Measurements from ENCODE around the gene VAV3. TPM values are rescaled to one million over a fixed set of nuclear protein-coding genes. Genes with fewer than 3 reads are reported as not detected.
"Not testable (repeated sequence)": the region's sequence is repeated elsewhere in the genome, so short reads cannot be mapped to it uniquely, and the experiment has no call there.

The VAV3 gene
- total RNA-seq, 2 donors from 2014 or later, result 11.6 to 14.1 TPM

DNA sequence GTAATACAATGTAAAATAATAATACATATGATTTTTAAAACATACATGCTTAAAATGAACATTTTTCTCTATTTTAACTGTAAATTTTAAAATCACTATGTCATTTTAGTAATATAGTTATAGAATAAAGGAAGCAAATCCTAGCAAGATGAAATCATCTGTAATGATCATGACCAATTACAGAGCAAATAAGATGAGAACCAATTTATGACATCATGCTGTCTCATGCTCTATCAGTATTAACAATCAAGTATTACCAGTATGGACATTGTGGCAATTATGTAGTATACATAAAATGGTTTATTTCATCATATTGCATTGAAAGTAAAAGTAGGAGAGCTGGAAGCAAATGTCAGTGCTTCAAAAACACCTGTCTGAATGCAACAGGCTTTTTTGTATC is 255.0 kb downstream of the VAV3 start:
- H3K27me3 Mint-ChIP-seq, result no peaks in the 10 kb centered on the region
- no peaks in the 10 kb centered on the region for H3K36me3 Mint-ChIP-seq

DNA sequence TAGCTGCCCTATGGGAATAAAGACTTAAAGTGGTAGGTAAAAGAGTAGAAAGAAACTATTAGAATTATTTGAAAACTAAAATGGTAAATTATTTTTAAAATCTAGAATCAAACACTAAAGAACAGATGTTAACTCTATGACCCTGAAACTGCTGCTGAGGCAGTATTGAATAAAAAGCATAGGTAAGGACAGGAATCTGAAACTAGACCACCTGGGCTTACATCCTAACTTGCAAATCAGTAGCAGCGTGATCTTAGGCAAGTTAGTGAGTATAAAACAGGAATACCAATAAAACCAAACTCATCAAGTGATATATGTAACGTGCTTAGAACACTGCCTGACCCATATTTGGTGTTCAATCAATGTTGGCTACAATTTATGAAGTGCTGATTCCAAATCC is 257.9 kb downstream of the VAV3 start:
- H3K9me3 Mint-ChIP-seq, result no peaks in the 10 kb centered on the region
- no peak for ATAC-seq
- H3K27ac Mint-ChIP-seq, result no peak overlapping the region
- no peaks in the 10 kb centered on the region for H3K27me3 Mint-ChIP-seq
- H3K4me1 Mint-ChIP-seq (ENCODE audit: low read depth in 2 of 2), result peaks cover 0 to 10% of the 10 kb centered on the region in 2 donors
- H3K4me3 Mint-ChIP-seq, result no peak overlapping the region
- H3K36me3 Mint-ChIP-seq, result peaks cover 6% of the 10 kb centered on the region
- DNase-seq (ENCODE audit: low spot score), result no peak

More for the DNA sequence above, 255.0 kb downstream of the VAV3 start:
- no peak overlapping the region for H3K4me3 Mint-ChIP-seq
- H3K9me3 Mint-ChIP-seq, result no peaks in the 10 kb centered on the region
- no peak overlapping the region for H3K27ac Mint-ChIP-seq
- H3K4me1 Mint-ChIP-seq (ENCODE audit: low read depth in 2 of 2), result peaks cover 4 to 9% of the 10 kb centered on the region in 2 donors
- no peak for DNase-seq (ENCODE audit: low spot score)
- no peak for ATAC-seq

- ATAC-seq, result no peak
- DNase-seq (ENCODE audit: low spot score), result no peak
- no peaks in the 10 kb centered on the region for H3K9me3 Mint-ChIP-seq
- H3K27me3 Mint-ChIP-seq, result no peaks in the 10 kb centered on the region
- peaks cover 9% of the 10 kb centered on the region for H3K36me3 Mint-ChIP-seq
- peaks cover under 1 to 16% of the 10 kb centered on the region in 2 donors for H3K4me1 Mint-ChIP-seq (ENCODE audit: low read depth in 2 of 2)
- H3K4me3 Mint-ChIP-seq, result no peak overlapping the region
- H3K27ac Mint-ChIP-seq, result no peak overlapping the region
Observed at GRCh38 chr1:107706182-107706581, 258.8 kb downstream of the VAV3 start.

DNA sequence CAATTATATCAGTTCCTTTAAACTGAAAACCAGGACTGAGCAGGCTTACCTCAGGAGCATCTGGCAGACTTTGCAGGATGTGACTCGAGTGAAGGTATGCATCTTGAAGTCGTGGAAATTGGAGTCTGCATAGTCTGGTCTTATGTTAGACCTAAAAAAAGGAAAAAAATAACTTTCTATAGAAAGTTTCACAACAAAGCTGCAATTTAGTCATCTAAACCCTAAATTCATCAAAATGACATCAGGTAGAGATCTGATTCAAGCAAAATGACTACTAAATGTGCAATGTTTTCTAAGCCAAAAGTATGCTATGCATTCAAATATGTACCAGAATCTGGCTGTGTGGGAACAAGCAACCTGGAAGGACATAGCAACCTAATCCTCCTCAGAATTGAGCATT is 260.1 kb downstream of the VAV3 start:
- H3K4me3 Mint-ChIP-seq, result no peak overlapping the region
- DNase-seq (ENCODE audit: low spot score) (no peak), ATAC-seq (no peak)
- no peak overlapping the region for H3K27ac Mint-ChIP-seq
- H3K9me3 Mint-ChIP-seq, result no peaks in the 10 kb centered on the region
- peaks cover 9% of the 10 kb centered on the region for H3K36me3 Mint-ChIP-seq
- H3K4me1 Mint-ChIP-seq (ENCODE audit: low read depth in 2 of 2), result peaks cover 10 to 19% of the 10 kb centered on the region in 2 donors
- H3K27me3 Mint-ChIP-seq, result no peaks in the 10 kb centered on the region

- peaks cover 10 to 16% of the 10 kb centered on the region in 2 donors for H3K4me1 Mint-ChIP-seq (ENCODE audit: low read depth in 2 of 2)
- DNase-seq (ENCODE audit: low spot score) (no peak), ATAC-seq (no peak)
- no peak overlapping the region for H3K27ac Mint-ChIP-seq
- H3K36me3 Mint-ChIP-seq, result peaks cover 9% of the 10 kb centered on the region
- no peak overlapping the region for H3K4me3 Mint-ChIP-seq
- no peaks in the 10 kb centered on the region for H3K27me3 Mint-ChIP-seq
- H3K9me3 Mint-ChIP-seq, result no peaks in the 10 kb centered on the region
Observed at GRCh38 chr1:107702946-107703571, 261.9 kb downstream of the VAV3 start.

- H3K27me3 Mint-ChIP-seq; DNase-seq (ENCODE audit: low spot score); H3K27ac Mint-ChIP-seq; ATAC-seq; H3K4me3 Mint-ChIP-seq; H3K9me3 Mint-ChIP-seq: not testable (repeated sequence)
- peaks cover 22 to 23% of the 10 kb centered on the region in 2 donors for H3K4me1 Mint-ChIP-seq (ENCODE audit: low read depth in 2 of 2)
- peaks cover 20% of the 10 kb centered on the region for H3K36me3 Mint-ChIP-seq
Observed at GRCh38 chr1:107700651-107701050, 264.3 kb downstream of the VAV3 start.

GRCh38 chr1:107698161-107698560 is 266.8 kb downstream of the VAV3 start:
- ATAC-seq (no peak), DNase-seq (ENCODE audit: low spot score) (no peak)
- Mint-ChIP-seq H3K36me3 (peaks cover 15% of the 10 kb centered on the region), H3K27ac (no peak overlapping the region), H3K4me1 (ENCODE audit: low read depth in 2 of 2) (peaks cover 34 to 36% of the 10 kb centered on the region in 2 donors), H3K4me3 (no peak overlapping the region), H3K27me3 (no peaks in the 10 kb centered on the region), H3K9me3 (peaks cover 6% of the 10 kb centered on the region)

DNA sequence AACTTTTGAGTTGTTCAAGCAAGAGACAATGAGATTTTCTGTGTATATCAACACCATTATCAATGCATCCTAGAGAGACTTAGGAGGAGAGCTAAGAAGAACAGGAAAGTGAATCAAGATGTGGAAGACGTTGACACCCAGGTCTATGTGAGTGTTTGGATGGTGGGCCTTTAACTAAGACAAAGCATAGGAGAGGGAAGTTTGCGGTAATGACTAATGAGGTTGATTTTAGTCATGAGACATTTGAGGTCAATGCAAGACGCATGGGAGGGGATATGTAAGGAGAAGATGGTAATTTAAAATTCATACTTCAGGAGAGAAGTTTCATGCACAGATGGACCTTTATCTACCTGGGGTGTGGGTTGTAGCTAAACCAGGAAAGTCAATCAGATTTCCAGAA is 269.6 kb downstream of the VAV3 start:
- ATAC-seq (no peak), DNase-seq (ENCODE audit: low spot score) (no peak)
- Mint-ChIP-seq H3K27me3 (no peaks in the 10 kb centered on the region), H3K4me3 (no peak overlapping the region), H3K36me3 (peaks cover 11% of the 10 kb centered on the region), H3K4me1 (ENCODE audit: low read depth in 2 of 2) (peaks cover 27 to 30% of the 10 kb centered on the region in 2 donors), H3K27ac (no peak overlapping the region), H3K9me3 (peaks cover 6% of the 10 kb centered on the region)

GRCh38 chr1:107692580-107693345 is 272.2 kb downstream of the VAV3 start:
- peaks cover 6% of the 10 kb centered on the region for H3K9me3 Mint-ChIP-seq
- no peaks in the 10 kb centered on the region for H3K27me3 Mint-ChIP-seq
- H3K4me3 Mint-ChIP-seq, result no peak overlapping the region
- no peak for ATAC-seq
- no peak overlapping the region for H3K27ac Mint-ChIP-seq
- H3K4me1 Mint-ChIP-seq (ENCODE audit: low read depth in 2 of 2), result peaks cover 26 to 33% of the 10 kb centered on the region in 2 donors
- no peak for DNase-seq (ENCODE audit: low spot score)
- H3K36me3 Mint-ChIP-seq, result peaks cover 11% of the 10 kb centered on the region

GRCh38 chr1:107691540-107691939 is 273.4 kb downstream of the VAV3 start:
- H3K4me1 Mint-ChIP-seq (ENCODE audit: low read depth in 2 of 2), result peaks cover 18 to 24% of the 10 kb centered on the region in 2 donors
- H3K4me3 Mint-ChIP-seq, result no peak overlapping the region
- no peaks in the 10 kb centered on the region for H3K27me3 Mint-ChIP-seq
- H3K36me3 Mint-ChIP-seq, result peaks cover 3% of the 10 kb centered on the region
- ATAC-seq (no peak), DNase-seq (ENCODE audit: low spot score) (no peak)
- H3K27ac Mint-ChIP-seq, result no peak overlapping the region
- H3K9me3 Mint-ChIP-seq, result peaks cover 6% of the 10 kb centered on the region

DNA sequence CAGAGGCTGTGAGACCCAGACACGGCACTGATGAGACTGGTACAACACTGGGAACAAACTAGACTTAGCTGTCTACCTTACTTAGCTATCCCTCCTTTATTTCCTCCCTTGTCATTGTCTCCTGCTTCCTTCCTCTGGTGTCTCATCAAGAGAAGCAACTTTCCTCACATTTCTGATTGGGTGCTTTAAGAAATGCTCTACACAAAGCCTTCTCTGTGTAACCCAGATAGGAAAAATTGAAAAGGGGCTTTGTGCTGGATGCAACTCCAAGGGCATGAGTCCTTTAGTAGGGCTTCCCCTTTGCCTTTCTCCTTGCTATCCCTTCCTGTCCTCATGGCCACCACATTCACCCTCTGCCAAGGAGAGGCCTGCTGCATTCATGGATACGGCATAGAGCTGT is 274.5 kb downstream of the VAV3 start:
- Mint-ChIP-seq H3K4me3 (no peak overlapping the region), H3K27me3 (no peaks in the 10 kb centered on the region), H3K4me1 (ENCODE audit: low read depth in 2 of 2) (peaks cover 13 to 18% of the 10 kb centered on the region in 2 donors), H3K9me3 (peaks cover 4% of the 10 kb centered on the region), H3K27ac (no peak overlapping the region), H3K36me3 (no peaks in the 10 kb centered on the region)
- ATAC-seq, result no peak
- DNase-seq (ENCODE audit: low spot score), result no peak

- Mint-ChIP-seq H3K36me3 (no peaks in the 10 kb centered on the region), H3K27ac (no peak overlapping the region), H3K9me3 (no peaks in the 10 kb centered on the region), H3K27me3 (no peaks in the 10 kb centered on the region), H3K4me1 (ENCODE audit: low read depth in 2 of 2) (peaks cover 5 to 11% of the 10 kb centered on the region in 2 donors), H3K4me3 (no peak overlapping the region)
- no peak for DNase-seq (ENCODE audit: low spot score)
- no peak for ATAC-seq
Observed at GRCh38 chr1:107689733-107690132, 275.2 kb downstream of the VAV3 start.

DNA sequence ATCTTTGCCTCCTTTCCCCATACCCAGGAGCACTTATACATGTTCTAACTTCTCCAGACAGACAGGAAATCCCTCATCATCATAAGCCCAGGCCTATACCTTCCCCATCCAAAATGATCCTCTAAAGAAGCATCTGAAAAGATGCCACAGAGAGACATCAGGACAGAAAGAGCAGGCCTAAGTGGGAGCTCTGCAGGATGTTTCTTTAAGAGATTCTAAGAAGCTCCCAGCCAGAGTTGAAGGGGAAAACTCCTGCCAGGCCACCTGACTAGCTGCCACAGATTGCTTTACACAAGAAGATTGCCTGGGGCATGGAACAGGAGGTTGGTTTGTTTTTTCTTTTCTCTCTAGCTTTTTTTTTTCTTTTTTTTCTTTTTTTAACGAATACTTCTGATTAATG is 275.8 kb downstream of the VAV3 start:
- Mint-ChIP-seq H3K36me3 (no peaks in the 10 kb centered on the region), H3K4me3 (no peak overlapping the region), H3K27me3 (no peaks in the 10 kb centered on the region), H3K4me1 (ENCODE audit: low read depth in 2 of 2) (peaks cover 3 to 9% of the 10 kb centered on the region in 2 donors), H3K9me3 (no peaks in the 10 kb centered on the region), H3K27ac (no peak overlapping the region)
- DNase-seq (ENCODE audit: low spot score), result no peak
- no peak for ATAC-seq

Data from natural killer cell treated with Interleukin-12 subunit alpha and Interleukin-12 subunit beta and Interleukin-15 and Interleukin-18, amount 100 ng/mL, for 72 hours (primary cell).